ENCODE results near the gene SRSF5. TPM values are rescaled to one million over a fixed set of nuclear protein-coding genes. Genes with fewer than 3 reads are reported as not detected.
"Not testable (repeated sequence)": the region's sequence is repeated elsewhere in the genome, so short reads cannot be mapped to it uniquely, and the experiment has no call there.

The SRSF5 gene
- total RNA-seq, 2 experiments from 2014 or later = 265 to 319 TPM

DNA sequence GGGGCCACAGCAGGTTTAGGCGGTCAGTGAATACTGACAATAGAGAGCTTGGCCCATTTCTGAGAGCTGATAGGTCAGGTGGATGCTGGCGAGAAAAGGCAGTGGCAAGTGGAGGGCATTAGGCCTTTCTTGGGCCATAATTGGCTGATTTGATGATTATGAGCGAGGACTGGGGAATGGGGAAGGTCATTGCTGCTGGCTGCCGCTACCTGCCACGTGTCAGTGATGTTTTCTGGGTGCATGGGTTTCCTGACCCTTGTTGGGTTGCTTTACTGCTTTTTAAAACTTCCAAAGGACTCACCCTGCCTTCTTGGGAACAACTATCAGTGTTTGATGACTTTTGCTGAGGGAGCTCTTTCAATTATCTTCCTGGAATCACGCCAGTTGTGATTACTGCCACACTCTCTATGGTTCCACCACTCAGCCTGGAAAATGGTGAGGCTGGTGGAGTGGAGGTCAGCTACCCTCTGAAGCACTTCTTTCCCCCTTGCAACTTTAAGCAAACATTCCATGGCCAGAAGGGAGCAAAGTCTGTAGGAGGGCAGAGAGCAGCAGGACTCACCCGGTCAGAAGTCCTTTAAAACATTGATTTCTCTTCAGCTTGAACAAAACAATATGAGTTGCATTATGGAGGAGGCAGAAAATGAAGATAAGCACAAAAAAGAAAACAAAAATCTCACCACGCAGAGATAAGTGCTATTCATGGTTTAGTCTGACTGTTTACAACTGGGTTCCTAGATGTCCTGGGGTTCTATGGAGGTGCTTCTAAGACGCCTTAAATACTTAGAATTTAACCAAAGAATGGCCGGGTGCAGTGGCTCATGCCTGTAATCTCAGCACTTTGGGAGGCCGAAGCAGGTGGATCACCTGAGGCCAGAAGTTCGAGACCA lies 42.2 kb downstream of the SRSF5 start:
- DNase-seq (no peak), ATAC-seq (no peak)
- H3K4me3 Mint-ChIP-seq = no peak overlapping the region
- H3K4me1 Mint-ChIP-seq = no peaks in the 10 kb centered on the region
- CTCF ChIA-PET = interaction anchor here (2.4 kb wide), 1 partner anchor 9 kb away, joined by 13 read pairs; no protein-coding TSS in a partner anchor
- no peaks in the 10 kb centered on the region for H3K36me3 Mint-ChIP-seq (ENCODE audit: low read depth)
- intact Hi-C loops (cut with DNase I, micrococcal nuclease) = no loop called here
- H3K27me3 Mint-ChIP-seq = no peaks in the 10 kb centered on the region
- no peaks in the 10 kb centered on the region for H3K9me3 Mint-ChIP-seq (ENCODE audit: low read depth)
- POLR2A ChIA-PET = no interaction called here
- no peak overlapping the region for H3K27ac Mint-ChIP-seq

DNA sequence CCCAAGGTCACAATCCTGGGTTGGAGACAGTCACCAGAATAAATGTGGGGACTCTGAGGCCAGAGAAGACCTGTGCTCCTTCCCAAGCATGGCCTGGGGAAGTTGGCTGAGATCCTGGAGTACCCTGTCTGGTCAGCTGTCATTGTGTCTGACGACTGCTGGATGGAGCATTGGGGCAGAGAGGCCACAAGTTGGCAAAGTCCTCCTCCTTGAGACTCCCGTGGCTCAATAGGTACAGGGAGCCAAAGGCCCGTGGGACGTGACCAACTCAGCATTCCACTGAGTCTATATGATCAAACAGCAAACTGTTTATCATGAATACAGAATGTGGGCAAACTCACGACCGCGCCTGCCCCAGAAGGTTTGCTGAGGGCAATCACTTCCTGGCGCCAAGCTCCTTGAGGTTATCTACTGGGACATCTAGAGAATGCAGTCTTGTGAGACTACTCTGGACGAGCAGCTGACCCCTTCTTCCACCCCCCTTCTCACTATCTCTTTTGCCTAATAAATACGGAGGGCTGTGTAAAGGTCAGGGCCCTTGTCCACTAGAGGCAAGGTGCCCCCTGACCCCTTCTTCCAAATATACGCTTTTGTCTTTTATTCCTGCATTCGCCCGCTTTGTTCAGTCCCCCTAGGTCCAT lies 44.4 kb downstream of the SRSF5 start:
- Mint-ChIP-seq H3K27ac (no peak overlapping the region), H3K4me1 (no peaks in the 10 kb centered on the region), H3K9me3 (ENCODE audit: low read depth) (no peaks in the 10 kb centered on the region), H3K36me3 (ENCODE audit: low read depth) (no peaks in the 10 kb centered on the region), H3K4me3 (no peak overlapping the region), H3K27me3 (no peaks in the 10 kb centered on the region)
- ATAC-seq (no peak), DNase-seq (no peak)
- intact Hi-C loops (cut with DNase I, micrococcal nuclease) = loop anchor here (10.0 kb wide), 2 partner anchors 77 to 773 kb away; no protein-coding TSS in a partner anchor
- ChIA-PET CTCF (no interaction called here), POLR2A (no interaction called here)

DNA sequence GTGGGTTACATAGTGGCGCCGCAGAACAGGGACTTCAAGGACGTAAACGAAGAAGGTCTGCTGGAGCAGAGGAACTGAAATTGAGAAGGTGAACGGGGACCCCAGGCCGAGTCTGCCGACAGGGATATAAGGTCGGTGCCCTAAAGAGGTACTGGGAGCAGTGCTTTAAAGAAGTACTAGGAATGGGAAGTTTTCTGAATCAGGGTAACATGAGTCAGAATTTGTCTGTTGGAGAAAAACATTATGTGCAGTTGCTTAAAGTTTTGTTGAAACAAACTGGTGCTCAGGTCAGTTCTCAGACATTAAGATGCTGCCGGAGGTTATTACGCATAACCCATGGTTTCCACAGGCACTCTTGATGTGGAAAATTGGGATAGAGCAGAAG lies 44.9 kb downstream of the SRSF5 start:
- intact Hi-C loops (cut with DNase I, micrococcal nuclease) = loop anchor here (10.0 kb wide), 2 partner anchors 77 to 773 kb away; no protein-coding TSS in a partner anchor

DNA sequence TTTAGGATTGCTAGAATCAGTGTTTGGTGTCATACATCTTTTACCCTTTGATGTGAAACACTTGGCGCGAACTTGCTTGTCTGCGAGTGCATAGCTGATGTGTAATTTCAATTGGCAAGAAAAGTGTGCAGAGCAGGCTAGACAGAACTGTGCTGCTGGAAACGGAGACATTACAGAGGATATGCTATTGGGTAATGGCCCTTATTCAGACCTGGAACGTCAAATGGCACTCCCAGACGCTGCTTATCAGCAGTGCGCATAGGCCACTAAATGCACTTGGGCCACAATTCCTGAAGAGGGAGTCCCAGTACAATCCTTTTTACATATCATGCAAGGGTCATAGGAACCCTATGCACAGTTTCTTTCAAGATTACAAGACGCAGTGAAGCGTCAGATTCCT lies 45.8 kb downstream of the SRSF5 start:
- DNase-seq = no peak
- no peaks in the 10 kb centered on the region for H3K4me1 Mint-ChIP-seq
- ATAC-seq = no peak
- intact Hi-C loops (cut with DNase I, micrococcal nuclease) = loop anchor here (10.0 kb wide), 2 partner anchors 78 to 772 kb away; no protein-coding TSS in a partner anchor
- POLR2A ChIA-PET = no interaction called here
- H3K27ac Mint-ChIP-seq = no peak overlapping the region
- H3K27me3 Mint-ChIP-seq = no peaks in the 10 kb centered on the region
- H3K4me3 Mint-ChIP-seq = no peak overlapping the region
- H3K9me3 Mint-ChIP-seq (ENCODE audit: low read depth) = no peaks in the 10 kb centered on the region
- no peaks in the 10 kb centered on the region for H3K36me3 Mint-ChIP-seq (ENCODE audit: low read depth)
- CTCF ChIA-PET = interaction anchor here (0.6 to 1.9 kb wide), 3 partner anchors 33 to 267 kb away, joined by 3 to 8 read pairs (median 3); no protein-coding TSS in a partner anchor

More for the DNA sequence above, 44.9 kb downstream of the SRSF5 start:
- Mint-ChIP-seq H3K36me3 (ENCODE audit: low read depth) (no peaks in the 10 kb centered on the region), H3K27ac (no peak overlapping the region), H3K27me3 (no peaks in the 10 kb centered on the region), H3K4me3 (no peak overlapping the region), H3K9me3 (ENCODE audit: low read depth) (no peaks in the 10 kb centered on the region), H3K4me1 (no peaks in the 10 kb centered on the region)
- no peak for ATAC-seq
- ChIA-PET CTCF (no interaction called here), POLR2A (no interaction called here)
- DNase-seq = no peak

DNA sequence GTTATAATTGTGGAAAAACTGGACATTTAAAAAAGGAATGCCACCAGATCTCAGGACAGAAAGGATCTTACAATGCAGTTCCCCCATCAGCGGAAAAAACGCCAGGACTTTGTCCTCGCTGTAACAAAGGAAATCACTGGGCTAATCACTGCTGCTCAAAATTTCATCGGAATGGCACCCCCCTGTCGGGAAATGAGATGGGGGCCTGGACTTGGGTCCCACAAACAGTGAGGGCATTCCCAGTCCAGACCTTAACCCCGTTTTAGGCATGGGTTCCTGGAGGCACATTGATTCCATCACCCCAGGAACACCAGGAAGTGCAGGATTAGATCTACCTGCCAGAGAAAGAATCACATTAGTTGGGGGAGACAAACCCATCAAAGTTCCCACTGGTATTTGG lies 46.4 kb downstream of the SRSF5 start:
- H3K9me3 Mint-ChIP-seq (ENCODE audit: low read depth); H3K36me3 Mint-ChIP-seq (ENCODE audit: low read depth); H3K27ac Mint-ChIP-seq; POLR2A ChIA-PET; H3K4me3 Mint-ChIP-seq; DNase-seq; H3K4me1 Mint-ChIP-seq; H3K27me3 Mint-ChIP-seq; ATAC-seq: not testable (repeated sequence)
- CTCF ChIA-PET = interaction anchor here (0.6 to 1.9 kb wide), 4 partner anchors 34 to 266 kb away, joined by 3 to 8 read pairs (median 3); no protein-coding TSS in a partner anchor
- intact Hi-C loops (cut with DNase I, micrococcal nuclease) = loop anchor here (10.0 kb wide), 2 partner anchors 79 to 771 kb away; no protein-coding TSS in a partner anchor

DNA sequence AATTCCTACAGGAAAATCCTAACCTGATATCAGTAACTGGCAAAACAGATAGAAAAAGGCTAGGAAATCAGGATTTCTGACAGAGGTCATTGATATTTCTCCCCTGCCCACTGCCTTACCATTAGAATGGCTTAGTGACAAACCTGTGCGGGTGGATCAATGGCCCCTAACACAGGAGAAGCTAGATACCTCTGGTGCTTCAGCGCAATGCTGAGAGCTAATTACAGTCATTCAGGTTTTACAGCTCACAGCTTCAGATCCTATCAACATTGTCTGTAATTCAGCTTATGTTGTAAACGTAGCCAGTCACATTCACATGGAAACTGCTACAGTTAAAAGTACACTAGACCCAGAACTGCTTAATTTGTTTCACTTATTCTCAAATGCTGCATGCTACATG lies 47.5 kb downstream of the SRSF5 start:
- no peak overlapping the region for H3K4me3 Mint-ChIP-seq
- ATAC-seq = no peak
- peaks cover 4% of the 10 kb centered on the region for H3K4me1 Mint-ChIP-seq
- ChIA-PET POLR2A (no interaction called here), CTCF (interaction anchor here (1.2 to 1.6 kb wide), 2 partner anchors 12 to 214 kb away, joined by 3 to 4 read pairs; no protein-coding TSS in a partner anchor)
- intact Hi-C loops (cut with DNase I, micrococcal nuclease) = loop anchor here (10.0 kb wide), 2 partner anchors 80 to 770 kb away; no protein-coding TSS in a partner anchor
- no peaks in the 10 kb centered on the region for H3K36me3 Mint-ChIP-seq (ENCODE audit: low read depth)
- H3K27ac Mint-ChIP-seq = no peak overlapping the region
- H3K9me3 Mint-ChIP-seq (ENCODE audit: low read depth) = no peaks in the 10 kb centered on the region
- H3K27me3 Mint-ChIP-seq = peaks cover 4% of the 10 kb centered on the region
- no peak for DNase-seq

DNA sequence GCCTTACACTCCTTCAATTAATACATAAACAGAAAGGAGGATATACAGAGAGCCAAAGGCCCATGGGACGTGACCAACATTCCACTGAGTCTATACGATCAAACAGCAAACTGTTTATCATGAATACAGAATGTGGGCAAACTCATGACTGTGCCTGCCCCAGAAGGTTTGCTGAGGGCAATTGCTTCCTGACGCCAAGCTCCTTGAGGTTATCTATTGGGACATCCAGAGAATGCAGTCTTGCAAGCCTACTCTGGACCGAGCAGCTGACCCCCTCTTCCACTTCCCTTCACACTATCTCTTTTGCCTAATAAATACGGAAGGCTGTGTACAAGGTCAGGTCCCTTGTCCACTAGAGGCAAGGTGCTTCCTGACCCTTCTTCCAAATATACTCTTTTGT lies 48.6 kb downstream of the SRSF5 start:
- DNase-seq (no peak), ATAC-seq (no peak)
- ChIA-PET CTCF (interaction anchor here (1.2 to 1.6 kb wide), 2 partner anchors 11 to 212 kb away, joined by 3 to 4 read pairs; no protein-coding TSS in a partner anchor), POLR2A (no interaction called here)
- Mint-ChIP-seq H3K4me1 (peaks cover 4% of the 10 kb centered on the region), H3K4me3 (no peak overlapping the region), H3K9me3 (ENCODE audit: low read depth) (no peaks in the 10 kb centered on the region), H3K36me3 (ENCODE audit: low read depth) (no peaks in the 10 kb centered on the region), H3K27me3 (peaks cover 4% of the 10 kb centered on the region), H3K27ac (no peak overlapping the region)
- intact Hi-C loops (cut with DNase I, micrococcal nuclease) = loop anchor here (5.0 to 10.0 kb wide), 3 partner anchors 81 to 769 kb away; no protein-coding TSS in a partner anchor

DNA sequence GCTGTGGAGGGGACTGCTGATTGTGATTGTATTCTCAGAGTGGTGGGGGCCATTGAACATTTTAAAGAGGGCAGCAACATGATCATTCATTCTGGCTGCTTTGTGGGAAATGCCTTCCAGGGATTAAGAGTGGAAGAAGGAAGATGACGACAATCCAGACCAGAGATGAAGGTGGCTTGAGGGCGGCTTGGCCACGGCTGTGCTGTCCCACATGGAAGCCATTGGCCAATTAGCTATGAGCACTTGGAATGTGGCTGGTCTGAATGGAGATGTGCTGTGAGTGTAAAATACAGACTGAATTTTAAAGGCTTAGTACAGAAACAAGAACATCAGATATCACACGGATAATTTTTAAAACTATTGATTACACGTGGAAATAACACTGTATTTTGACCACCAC lies 49.3 kb downstream of the SRSF5 start:
- intact Hi-C loops (cut with DNase I, micrococcal nuclease) = loop anchor here (5.0 to 10.0 kb wide), 3 partner anchors 81 to 769 kb away; no protein-coding TSS in a partner anchor
- H3K36me3 Mint-ChIP-seq (ENCODE audit: low read depth) = no peaks in the 10 kb centered on the region
- no peaks in the 10 kb centered on the region for H3K9me3 Mint-ChIP-seq (ENCODE audit: low read depth)
- peaks cover 4% of the 10 kb centered on the region for H3K4me1 Mint-ChIP-seq
- H3K4me3 Mint-ChIP-seq = no peak overlapping the region
- POLR2A ChIA-PET = no interaction called here
- CTCF ChIA-PET = interaction anchor here (1.2 kb wide), 1 partner anchor 29 kb away, joined by 4 read pairs; no protein-coding TSS in a partner anchor
- no peak for ATAC-seq
- no peak overlapping the region for H3K27ac Mint-ChIP-seq
- no peak for DNase-seq
- H3K27me3 Mint-ChIP-seq = peaks cover 4% of the 10 kb centered on the region

DNA sequence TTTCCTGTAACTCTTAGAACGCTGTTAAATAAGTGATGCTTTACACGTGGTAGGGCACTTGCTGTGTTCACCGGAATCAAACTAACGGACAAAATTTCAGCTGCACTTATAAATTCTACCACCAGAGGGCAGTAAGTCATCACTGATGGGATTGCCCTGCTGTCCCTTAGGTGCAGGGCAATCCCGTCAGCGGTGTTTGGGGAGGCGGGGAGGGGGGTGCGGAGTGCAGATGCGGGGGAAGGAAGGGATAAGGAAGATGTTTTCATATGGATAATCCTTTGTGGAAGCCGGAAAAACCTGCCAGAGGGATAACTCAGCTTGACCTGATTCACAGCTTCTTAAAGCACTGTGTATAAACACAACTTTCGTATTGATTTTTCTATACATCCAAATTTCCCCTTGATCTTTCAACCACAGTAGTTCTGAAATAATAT lies 51.8 kb downstream of the SRSF5 start:
- Mint-ChIP-seq H3K36me3 (ENCODE audit: low read depth) (no peaks in the 10 kb centered on the region), H3K27ac (no peak overlapping the region), H3K4me3 (no peak overlapping the region), H3K4me1 (peaks cover 4% of the 10 kb centered on the region), H3K27me3 (peaks cover 4% of the 10 kb centered on the region), H3K9me3 (ENCODE audit: low read depth) (no peaks in the 10 kb centered on the region)
- DNase-seq = peak; percentile 65
- intact Hi-C loops (cut with DNase I, micrococcal nuclease) = loop anchor here (1.0 to 10.0 kb wide), 6 partner anchors 84 to 766 kb away; no protein-coding TSS in a partner anchor
- ATAC-seq = peak; percentile 82
- POLR2A ChIA-PET = no interaction called here
- CTCF ChIA-PET = interaction anchor here (0.7 to 2.1 kb wide), 23 partner anchors 8 to 420 kb away, joined by 3 to 43 read pairs (median 4); no protein-coding TSS in a partner anchor

DNA sequence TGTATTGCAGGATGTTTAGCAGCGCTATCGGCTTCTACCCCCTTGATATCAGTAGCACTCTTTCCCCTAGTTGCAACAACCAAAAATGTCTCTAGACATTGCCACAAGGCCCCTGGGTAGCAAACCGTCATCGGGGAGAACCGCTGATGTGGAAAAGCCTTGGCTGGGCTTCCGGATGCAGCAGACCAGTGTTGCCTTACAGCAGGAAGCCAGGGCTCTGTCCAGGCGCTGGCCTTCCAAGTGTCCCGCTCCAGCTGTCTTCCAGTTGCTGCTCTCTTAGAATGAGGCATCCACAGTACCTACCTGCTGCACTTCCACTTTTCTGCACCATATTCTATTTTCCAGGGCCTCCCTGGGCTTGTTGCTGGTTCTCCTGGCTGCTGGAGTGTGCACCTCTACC lies 52.7 kb downstream of the SRSF5 start:
- no peak overlapping the region for H3K4me3 Mint-ChIP-seq
- no peak for DNase-seq
- ATAC-seq = no peak
- CTCF ChIA-PET = interaction anchor here (0.6 to 1.2 kb wide), 3 partner anchors 68 to 312 kb away, joined by 3 read pairs; no protein-coding TSS in a partner anchor
- H3K27ac Mint-ChIP-seq = no peak overlapping the region
- H3K36me3 Mint-ChIP-seq (ENCODE audit: low read depth) = no peaks in the 10 kb centered on the region
- no peaks in the 10 kb centered on the region for H3K9me3 Mint-ChIP-seq (ENCODE audit: low read depth)
- H3K4me1 Mint-ChIP-seq = peaks cover 4% of the 10 kb centered on the region
- POLR2A ChIA-PET = no interaction called here
- peaks cover 4% of the 10 kb centered on the region for H3K27me3 Mint-ChIP-seq
- intact Hi-C loops (cut with DNase I, micrococcal nuclease) = loop anchor here (5.0 to 10.0 kb wide), 3 partner anchors 85 to 765 kb away; no protein-coding TSS in a partner anchor

DNA sequence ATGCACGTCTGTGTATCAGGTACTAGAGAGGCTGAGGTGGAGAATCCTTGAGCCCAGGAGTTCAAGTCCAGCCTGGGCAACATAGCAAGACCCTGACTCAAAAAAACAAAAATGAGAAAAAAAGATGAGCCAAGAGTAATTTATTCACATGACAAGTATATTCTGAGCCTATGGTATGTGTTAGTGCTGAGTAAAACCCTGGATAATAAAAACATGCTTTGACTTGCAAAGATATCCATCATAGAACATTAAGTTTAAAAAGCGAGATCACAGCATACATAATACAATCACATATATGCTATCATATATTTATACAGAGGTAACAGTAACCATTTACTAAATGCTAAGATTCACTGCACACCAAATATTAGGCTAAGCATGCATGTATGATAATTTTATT lies 54.0 kb downstream of the SRSF5 start:
- no peak overlapping the region for H3K27ac Mint-ChIP-seq
- no peak overlapping the region for H3K4me3 Mint-ChIP-seq
- ATAC-seq (no peak), DNase-seq (no peak)
- H3K4me1 Mint-ChIP-seq = peaks cover 4% of the 10 kb centered on the region
- ChIA-PET CTCF (interaction anchor here (1.3 kb wide), 1 partner anchor 207 kb away, joined by 7 read pairs; no protein-coding TSS in a partner anchor), POLR2A (no interaction called here)
- H3K27me3 Mint-ChIP-seq = peaks cover 4% of the 10 kb centered on the region
- H3K36me3 Mint-ChIP-seq (ENCODE audit: low read depth) = no peaks in the 10 kb centered on the region
- H3K9me3 Mint-ChIP-seq (ENCODE audit: low read depth) = no peaks in the 10 kb centered on the region
- intact Hi-C loops (cut with DNase I, micrococcal nuclease) = no loop called here

Measured in activated CD4-positive, alpha-beta T cell treated with anti-CD3 and anti-CD28 coated beads for 36 hours (primary cell).